K562 (cell line): Measurements from ENCODE around the gene RPTOR. TPM values are rescaled to one million over a fixed set of nuclear protein-coding genes. Genes with fewer than 3 reads are reported as not detected.

ENCODE experiments used
- ATAC-seq: fragments of 200-7000 bp; cut with Tn5 transposase; 3 replicates; pipeline ENCODE4 v1.9.1; 2020; ENCODE audit warnings: moderate library complexity
- BruUV-seq: library from RNA; stranded (reverse); fragments of 400-500 nt; replicated peaks from 2 replicates; lab custom pipeline; 2021; lab: Mats Ljungman, UMichigan
- CTCF ChIA-PET: fragments of 300-600 bp; formaldehyde crosslinking; extraction: SDS; loops from one replicate; lab custom pipeline; 2021; ENCODE audit warnings: low intra/inter-chr PET ratio; lab: Yijun Ruan, JAX
- POLR2A ChIA-PET: fragments of 300-600, 350-650 bp; sonication (Branson Sonifier 250); formaldehyde crosslinking; extraction: SDS; loops from one replicate; lab custom pipeline; 2021; ENCODE audit warnings: antibody characterized with exemption, inconsistent platforms; lab: Yijun Ruan, JAX
- DNase-seq, 4 experiments: peaks; one replicate each; pipeline versions ENCODE4 v3.0.0 to v3.0.0-alpha.2; 2011 to 2018; ENCODE audit warnings: low spot score in 3 of 4, mixed read lengths in 3 of 4; ENCODE audit errors: extremely low read depth in 1 of 4
- FAIRE-seq: peaks from 2 replicates; lab custom pipeline; 2011; peaks lifted over from hg19 to GRCh38; lab: Jason Lieb, UNC
- H2AFZ ChIP-seq: 2 replicates; pipeline ENCODE4 v1.6.0; 2011; ENCODE audit warnings: low read depth, low read length, control low read depth, inconsistent platforms
- H3K27ac ChIP-seq: fragments of 200-600 bp; 3 replicates; pipeline ENCODE4 v1.8.0; 2011; ENCODE audit warnings: low read depth, mild to moderate bottlenecking, control low read depth, inconsistent platforms, low read length, moderate library complexity, mixed read lengths; ENCODE audit errors: extremely low read depth
- H3K27me3 ChIP-seq, 2 experiments: fragments of 300-600 bp in 1 of 2; 2 replicates in 1 of 2; 3 replicates in 1 of 2; pipeline versions ENCODE4 v1.6.0 to v1.8.0; 2011; ENCODE audit warnings: inconsistent platforms in 2 of 2, low read length in 2 of 2, mild to moderate bottlenecking in 1 of 2, mixed read lengths in 1 of 2, moderate library complexity in 1 of 2; ENCODE audit not compliant: control insufficient read depth in 2 of 2, insufficient read depth in 2 of 2
- H3K36me3 ChIP-seq: fragments of 300-600 bp; 3 replicates; pipeline ENCODE4 v1.8.0; 2011; ENCODE audit warnings: mild to moderate bottlenecking, low read length, inconsistent platforms; ENCODE audit not compliant: control insufficient read depth, insufficient read depth
- H3K4me1 ChIP-seq, 2 experiments: fragments of 200-600 bp in 1 of 2; replicated peaks in 1 of 2; 2 replicates in 1 of 2; 3 replicates in 1 of 2; pipeline versions ENCODE4 v1.5.1 to v1.8.0; 2011; ENCODE audit warnings: inconsistent platforms in 2 of 2, low read length in 2 of 2, mild to moderate bottlenecking in 1 of 2, mixed read lengths in 1 of 2, moderate library complexity in 1 of 2; ENCODE audit not compliant: control insufficient read depth in 2 of 2, insufficient read depth in 2 of 2
- H3K4me2 ChIP-seq: 2 replicates; pipeline ENCODE4 v1.6.1; 2011; ENCODE audit warnings: low read length, control low read depth, inconsistent platforms, mixed read lengths; ENCODE audit not compliant: insufficient read depth
- H3K4me3 ChIP-seq: fragments of 200-600 bp; sonication (generic), shearing (Covaris generic); 2 replicates; pipeline ENCODE4 v1.5.1; 2016; ENCODE audit warnings: control low read depth, inconsistent platforms
- H3K79me2 ChIP-seq: fragments of 200-600 bp; 3 replicates; pipeline ENCODE4 v1.8.0; 2011; ENCODE audit warnings: low read length, inconsistent platforms; ENCODE audit not compliant: control insufficient read depth, insufficient read depth
- H3K9ac ChIP-seq, 2 experiments: 2 replicates each; pipeline versions ENCODE4 v1.6.0 to v1.6.1; 2011; ENCODE audit warnings: low read depth in 2 of 2, low read length in 2 of 2, control low read depth in 1 of 2, inconsistent platforms in 1 of 2, mild to moderate bottlenecking in 1 of 2, mixed read lengths in 1 of 2; ENCODE audit not compliant: insufficient read depth in 1 of 2
- H3K9me1 ChIP-seq: one replicate; pipeline ENCODE4 v1.6.0; 2011; ENCODE audit warnings: inconsistent platforms, mild to moderate bottlenecking, low read length, moderate library complexity; ENCODE audit not compliant: control insufficient read depth, insufficient read depth
- H3K9me3 ChIP-seq: replicated peaks from 2 replicates; pipeline ENCODE4 v1.5.1; 2011; ENCODE audit warnings: low read depth, low read length, inconsistent platforms; ENCODE audit not compliant: control insufficient read depth, insufficient read depth
- H4K20me1 ChIP-seq: replicated peaks from 2 replicates; pipeline ENCODE4 v1.6.1; 2011; ENCODE audit warnings: low read length, inconsistent platforms, mixed read lengths; ENCODE audit not compliant: control insufficient read depth, insufficient read depth
- E2F5 ChIP-seq: sonication (generic); formaldehyde crosslinking; IDR thresholded peaks from 2 replicates; pipeline ENCODE4 v1.8.0; 2022; ENCODE audit warnings: mild to moderate bottlenecking, missing genetic modification reagents
- ELK1 ChIP-seq: sonication (generic); formaldehyde crosslinking; IDR thresholded peaks from 2 replicates; pipeline ENCODE4 v1.8.1; 2022; ENCODE audit warnings: missing genetic modification reagents
- FOSL1 ChIP-seq: fragments of 200-800 bp; sonication (Bioruptor generic); conservative IDR thresholded peaks from 2 replicates; pipeline ENCODE4 v1.6.1; 2016; ENCODE audit warnings: missing genetic modification characterization, missing compliant biosample characterization
- GATA2 ChIP-seq: sonication (generic); formaldehyde crosslinking; IDR thresholded peaks from 2 replicates; pipeline ENCODE4 v1.4.0; 2020; ENCODE audit warnings: mild to moderate bottlenecking, missing genetic modification reagents
- IRF1 ChIP-seq: sonication (generic); formaldehyde crosslinking; IDR thresholded peaks from 2 replicates; pipeline ENCODE4 v1.8.0; 2022; ENCODE audit warnings: missing genetic modification reagents, mild to moderate bottlenecking, borderline replicate concordance
- NFE2 ChIP-seq: IDR thresholded peaks from 2 replicates; pipeline ENCODE4 v1.6.1; 2014; ENCODE audit warnings: antibody characterized with exemption, low read depth
- NR2C1 ChIP-seq, 2 experiments: fragments of 450-650 bp; IDR thresholded peaks; 2 replicates each; pipeline ENCODE4 v1.6.1; 2017; ENCODE audit warnings: mild to moderate bottlenecking in 2 of 2, antibody characterized with exemption in 1 of 2, inconsistent platforms in 1 of 2, missing compliant biosample characterization in 1 of 2, missing genetic modification characterization in 1 of 2
- RAD21 ChIP-seq, 2 experiments: fragments of 250-450 bp in 1 of 2; fragments of 450-650 bp in 1 of 2; sonication (Bioruptor Pico) in 1 of 2; formaldehyde crosslinking in 1 of 2; IDR thresholded peaks in 1 of 2; conservative IDR thresholded peaks in 1 of 2; 2 replicates each; pipeline versions ENCODE4 v1.4.0 to v1.8.0; 2020 to 2022; ENCODE audit warnings: mild to moderate bottlenecking in 2 of 2, moderate library complexity in 1 of 2
- SLC30A9 ChIP-seq: fragments of 250-450 bp; sonication (Bioruptor Pico); IDR thresholded peaks from 2 replicates; pipeline ENCODE4 v1.8.0; 2022; ENCODE audit warnings: mild to moderate bottlenecking, moderate library complexity
- SMARCA5 ChIP-seq: fragments of 450-650 bp; IDR thresholded peaks from 2 replicates; pipeline ENCODE4 v1.6.1; 2016
- SOX6 ChIP-seq: fragments of 450-650 bp; IDR thresholded peaks from 2 replicates; pipeline ENCODE4 v1.6.1; 2014; ENCODE audit warnings: mild to moderate bottlenecking
- THRAP3 ChIP-seq: fragments of 450-650 bp; IDR thresholded peaks from 2 replicates; pipeline ENCODE4 v1.6.1; 2016; ENCODE audit warnings: mild to moderate bottlenecking, inconsistent platforms, borderline replicate concordance
- ZC3H8 ChIP-seq: fragments of 450-650 bp; IDR thresholded peaks from 2 replicates; pipeline ENCODE4 v1.6.1; 2017
- ZEB2 ChIP-seq: fragments of 450-650 bp; IDR thresholded peaks from 2 replicates; pipeline ENCODE4 v1.6.1; 2016
- ZNF134 ChIP-seq: fragments of 250-450 bp; sonication (Bioruptor Pico); conservative IDR thresholded peaks from 2 replicates; pipeline ENCODE4 v1.4.0; 2020
- ZNF24 ChIP-seq: fragments of 450-650 bp; IDR thresholded peaks from 2 replicates; pipeline ENCODE4 v1.6.1; 2016
- ZNF518B ChIP-seq: fragments of 250-450 bp; sonication (Bioruptor Pico); IDR thresholded peaks from 2 replicates; pipeline ENCODE4 v1.5.0; 2021; ENCODE audit warnings: mild to moderate bottlenecking, moderate library complexity
- WGBS: fragments of 100-300 bp; shearing (Covaris generic); methylation state at CpG from one replicate; pipeline ENCODE4 v1.1.6; 2016; ENCODE audit warnings: low coverage, mixed read lengths; ENCODE audit not compliant: insufficient coverage; ENCODE audit errors: missing lambda C conversion rate; 5-methylcytosine and 5-hydroxymethylcytosine counted together
- in situ Hi-C: fragments of 300-500 bp; cut with MboI; formaldehyde crosslinking; loops from 4 replicates; pipeline ENCODE4 v1.15.0; 2018; ENCODE audit warnings: inconsistent platforms, mixed read lengths
- intact Hi-C: fragments of 100-400 bp; cut with micrococcal nuclease; formaldehyde crosslinking; loops from 2 replicates; pipeline ENCODE4 v1.14.2; 2022
- polyA plus RNA-seq, 8 experiments: library from polyadenylated mRNA; depleted of rRNA in 4 of 8; stranded (reverse) in 5 of 8; unstranded in 3 of 8; fragments of >200 nt; fragmentation: Nextera tagmentation in 2 of 8; fragmentation: Illumina TruSeq in 1 of 8; extraction: Ambion mirVana in 2 of 8; extraction: Trizol in 1 of 8; gene quantifications; 2 replicates each; pipeline versions ENCODE4 v1.2.1 to v1.2.3, GENCODE V29; 2011 to 2014; ENCODE audit warnings: inconsistent platforms in 1 of 8, missing spikeins in 1 of 8
- total RNA-seq, 7 experiments: library from RNA; depleted of rRNA in 6 of 7; stranded (reverse); fragments of >200 nt in 6 of 7; fragmentation: Illumina TruSeq in 2 of 7; extraction: Trizol in 2 of 7; gene quantifications; 2 replicates each; pipeline versions ENCODE4 v1.2.1 to v1.2.3, GENCODE V29; 2011 to 2021; ENCODE audit warnings: low replicate concordance in 1 of 7

Gene RPTOR
- total and polyA plus RNA-seq, 9 of the 15 experiments (the other 6 are each of a cell fraction or from before 2014, with no cell fraction given) = 0.24 to 54.1 (median 10.2) TPM

GRCh38 chr17:80991645-80992076 lies 447.0 kb downstream of the RPTOR start, which contains the start of gene CHMP6:
TSS of gene CHMP6 (plus strand) at chr17:80991841. CDS start at chr17:80991919, 78 bp downstream.
- under 1% methylated on average over 46 of the region's 66 CpGs for WGBS
- intact Hi-C loops (no loop called here), in situ Hi-C loops (no loop called here)
- no TSS peak for BruUV-seq
- Histone ChIP-seq H3K36me3 (peaks cover 16% of the 10 kb centered on the region; the same call in 1 of the 3 replicates), H4K20me1 (no peaks in the 10 kb centered on the region), H3K9me1 (no peaks in the 10 kb centered on the region), H3K4me2 (peak within 1 kb of the TSS; percentile 78), H3K79me2 (peaks cover 20% of the 10 kb centered on the region), H2AFZ (peak within 1 kb of the TSS; percentile 98), H3K4me1 (peaks cover 9 to 75% of the 10 kb centered on the region in 2 experiments; a peak in 4 of 5 replicates), H3K27ac (peak within 1 kb of the TSS; percentile 70), H3K27me3 (no peaks in the 10 kb centered on the region), H3K4me3 (peak within 1 kb of the TSS; percentile 97), H3K9me3 (no peaks in the 10 kb centered on the region), H3K9ac (peak within 1 kb of the TSS; percentile 85 to 96)
- FAIRE-seq (no peak), DNase-seq (peak; percentile 86 to 92 (median 90)), ATAC-seq (peak; percentile 41)
- ChIA-PET POLR2A (interaction anchor here (0.6 to 2.7 kb wide), 5 partner anchors 12 to 537 kb away, joined by 4 to 8 read pairs (median 5); no protein-coding TSS in a partner anchor), CTCF (interaction anchor here (5.7 kb wide), 1 partner anchor 110 kb away, joined by 64 read pairs; no protein-coding TSS in a partner anchor)
- no peak for TF ChIP-seq NFE2
- TF ChIP-seq IRF1 (CRISPR knock-in tag) = no peak
- no peak for TF ChIP-seq GATA2 (CRISPR knock-in tag)
- TF ChIP-seq ZNF134 (CRISPR knock-in tag) = peak; percentile 87; the same call in 1 of the 2 replicates
- no peak for TF ChIP-seq ELK1 (CRISPR knock-in tag)
- peak in 1 of 2 experiments; percentile 31; a peak in 2 of 4 replicates for TF ChIP-seq RAD21 (CRISPR knock-in tag; conservative IDR thresholded peaks at IDR 0.05 in 1 of 2, IDR thresholded peaks at IDR 0.05 in 1 of 2)
- no peak for TF ChIP-seq ZC3H8
- TF ChIP-seq ZEB2 = no peak
- TF ChIP-seq SLC30A9 (CRISPR knock-in tag) = no peak
- no peak for TF ChIP-seq SMARCA5
- TF ChIP-seq ZNF518B (CRISPR knock-in tag) = no peak
- TF ChIP-seq THRAP3 = no peak
- peak; percentile 69 for TF ChIP-seq ZNF24
- no peak for TF ChIP-seq NR2C1 (IDR thresholded peaks at IDR 0.05)
- no peak for TF ChIP-seq NR2C1 (tag; IDR thresholded peaks at IDR 0.05)
- TF ChIP-seq SOX6 = peak; percentile 46; the same call in 1 of the 2 replicates
- peak; percentile 35; the same call in 1 of the 2 replicates for TF ChIP-seq FOSL1 (tag)
- TF ChIP-seq E2F5 (CRISPR knock-in tag) = no peak
